Putamen (tissue), 1 donor: ENCODE data around the gene FER.
A peak's percentile ranks its signal among the peaks of the same experiment; 100 is the strongest.
"Not testable (repeated sequence)": the region's sequence is repeated elsewhere in the genome, so short reads cannot be mapped to it uniquely, and the experiment has no call there.

Source experiments
- DNase-seq: peaks from one replicate; pipeline ENCODE4 v3.0.0-alpha.2; 2016; ENCODE audit warnings: low spot score

FER gene

DNA sequence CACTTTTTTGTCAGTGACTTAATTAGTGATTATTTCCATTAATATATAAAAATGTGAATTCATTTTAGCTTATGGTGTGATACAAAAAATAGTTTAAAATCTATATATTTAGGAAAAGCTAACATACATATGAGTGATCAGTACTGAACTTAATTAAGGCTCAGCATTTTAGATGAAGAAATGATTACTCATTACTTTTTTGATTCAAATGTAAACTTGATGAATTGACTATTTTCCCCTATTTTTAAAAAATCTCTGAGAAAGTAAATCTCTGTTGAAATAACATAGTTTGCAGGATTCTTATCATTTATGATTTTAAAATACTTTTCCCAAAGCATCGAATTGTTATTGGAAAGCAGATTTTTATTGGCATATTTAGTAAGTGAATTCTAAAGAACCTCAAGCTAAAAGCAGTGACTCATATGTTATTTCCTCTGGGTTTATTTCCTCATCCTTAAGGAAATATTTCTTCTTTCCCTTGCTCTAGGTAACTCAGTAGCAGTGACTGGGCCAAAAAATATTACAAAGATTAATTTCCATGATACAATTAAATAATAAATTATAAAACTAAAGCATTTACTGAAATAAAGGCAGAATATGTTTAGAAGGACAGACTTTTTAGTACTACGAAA lies 290.6 kb downstream of the FER start:
- DNase-seq, result no peak

- DNase-seq, result no peak
Observed at GRCh38 chr5:109041317-109041716, 293.6 kb downstream of the FER start.

DNA sequence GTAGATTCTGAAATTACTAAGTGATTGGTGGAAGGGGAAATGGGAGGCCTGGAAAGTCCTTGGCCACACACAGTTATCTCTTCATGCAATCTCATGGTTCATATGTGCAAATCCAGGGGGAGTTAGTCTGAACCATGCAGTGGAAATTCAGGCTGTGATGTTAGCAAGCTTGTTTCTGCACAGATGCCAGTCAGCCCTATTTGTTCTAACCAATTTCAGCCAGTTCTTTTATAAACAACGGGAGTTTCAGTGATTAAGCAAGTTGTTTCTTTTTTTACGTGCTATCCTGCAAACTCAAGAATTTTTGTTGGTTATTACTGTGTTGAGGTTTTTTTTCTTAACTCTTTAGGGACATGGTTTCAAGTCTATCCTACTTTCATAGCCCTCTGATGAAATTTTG lies 298.0 kb downstream of the FER start:
- DNase-seq, result no peak

- no peak for DNase-seq
Observed at GRCh38 chr5:109049565-109049964, 301.9 kb downstream of the FER start.

- DNase-seq, result not testable (repeated sequence)
Observed at GRCh38 chr5:109050321-109050720, 302.6 kb downstream of the FER start.

DNA sequence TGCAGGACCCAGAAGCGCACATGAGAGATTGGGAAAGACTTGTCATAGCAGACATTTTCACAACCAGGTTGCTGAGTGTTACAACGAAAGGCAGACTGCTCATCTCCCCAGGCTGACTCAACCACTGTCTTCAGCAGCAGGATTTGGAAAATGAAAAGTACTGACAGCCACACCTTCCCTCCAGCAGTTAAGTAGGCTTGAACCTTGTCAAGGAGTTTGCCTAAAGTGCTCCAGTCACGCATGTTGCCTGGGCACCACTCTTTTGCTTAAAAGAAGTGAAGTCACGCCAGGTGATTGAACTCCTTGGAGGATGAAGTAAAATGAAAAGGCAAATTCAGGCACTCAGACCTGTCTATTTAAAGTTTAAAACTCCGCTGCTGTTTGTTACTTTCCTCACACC lies 304.5 kb downstream of the FER start:
- DNase-seq, result not testable (repeated sequence)

DNA sequence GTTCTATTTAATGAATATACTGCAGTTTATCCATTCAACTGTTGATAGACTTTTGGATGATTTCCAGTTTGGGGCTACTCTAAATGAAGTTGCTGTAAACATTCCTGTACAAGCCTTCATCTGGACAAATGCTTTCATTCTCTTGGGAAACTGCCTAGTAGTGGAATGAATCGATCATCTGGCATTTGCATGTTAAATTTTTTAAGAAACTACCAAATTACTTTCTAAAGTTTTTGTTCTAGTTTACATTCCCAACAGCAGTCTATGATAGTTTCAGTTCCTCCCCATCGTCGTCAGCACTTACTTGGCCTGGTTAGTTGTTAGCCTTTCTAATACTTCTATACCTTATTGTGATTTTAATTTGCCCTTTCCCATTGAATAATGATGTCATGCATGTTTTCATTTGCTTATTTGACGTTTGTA lies 306.3 kb downstream of the FER start:
- DNase-seq, result no peak

GRCh38 chr5:109060378-109061025 lies 312.8 kb downstream of the FER start:
- DNase-seq, result no peak

GRCh38 chr5:109062664-109063063 lies 315.0 kb downstream of the FER start:
- no peak for DNase-seq

DNA sequence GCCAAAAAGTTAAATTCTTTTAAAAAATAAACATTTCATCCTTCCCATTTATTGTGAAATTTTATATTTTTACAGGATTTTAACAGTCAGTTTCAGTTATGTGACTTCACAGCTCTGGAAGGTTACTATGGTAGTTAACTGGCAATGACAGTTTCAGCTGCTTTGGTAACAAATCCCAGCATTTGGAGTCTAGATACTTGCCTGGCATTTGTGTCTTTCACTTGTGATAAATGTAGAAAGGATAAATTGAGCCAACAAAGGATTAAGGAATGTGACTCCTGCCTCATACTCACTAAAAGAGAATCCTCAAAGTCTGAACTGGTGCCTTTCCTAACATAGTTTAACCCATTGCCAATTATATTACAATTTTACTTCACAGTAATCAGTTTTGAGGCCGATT lies 315.5 kb downstream of the FER start:
- DNase-seq, result no peak

DNA sequence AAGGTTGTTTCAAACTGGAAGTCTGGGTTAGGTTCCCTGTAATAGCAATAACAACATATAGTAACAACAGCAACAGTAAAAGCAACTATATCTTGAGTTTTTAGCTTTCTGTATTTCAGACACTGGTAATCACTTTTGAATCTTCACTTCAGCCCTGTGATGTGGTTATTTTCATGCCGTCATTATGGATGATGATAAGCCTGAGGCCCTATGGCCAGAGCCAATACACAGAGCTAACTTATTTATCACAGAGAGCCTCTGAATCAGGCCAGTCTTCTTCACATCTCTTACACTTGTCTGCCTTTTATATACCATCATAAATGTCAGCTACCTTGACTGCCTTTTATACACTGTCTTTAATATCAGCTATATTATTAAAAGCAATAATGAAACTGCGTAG lies 329.0 kb downstream of the FER start:
- DNase-seq, result no peak

DNA sequence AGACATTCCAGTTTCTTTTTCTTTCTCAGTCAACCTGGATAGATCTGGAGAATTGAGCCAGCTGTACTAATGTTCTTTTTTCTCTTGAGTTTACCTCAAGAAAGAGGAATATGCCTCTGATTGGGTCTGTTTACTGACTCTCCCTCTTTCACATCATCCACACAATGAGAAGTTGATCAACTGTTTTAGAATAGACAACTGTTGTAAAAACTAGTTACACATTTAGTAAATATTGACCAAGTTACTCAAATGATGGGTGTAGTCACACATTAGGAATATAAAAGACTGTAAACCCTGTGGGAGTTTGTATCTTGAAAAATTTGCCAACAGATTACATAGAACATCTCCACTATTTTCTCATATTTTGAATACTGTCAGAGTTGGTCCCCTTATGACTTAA lies 330.8 kb downstream of the FER start:
- DNase-seq, result no peak

DNA sequence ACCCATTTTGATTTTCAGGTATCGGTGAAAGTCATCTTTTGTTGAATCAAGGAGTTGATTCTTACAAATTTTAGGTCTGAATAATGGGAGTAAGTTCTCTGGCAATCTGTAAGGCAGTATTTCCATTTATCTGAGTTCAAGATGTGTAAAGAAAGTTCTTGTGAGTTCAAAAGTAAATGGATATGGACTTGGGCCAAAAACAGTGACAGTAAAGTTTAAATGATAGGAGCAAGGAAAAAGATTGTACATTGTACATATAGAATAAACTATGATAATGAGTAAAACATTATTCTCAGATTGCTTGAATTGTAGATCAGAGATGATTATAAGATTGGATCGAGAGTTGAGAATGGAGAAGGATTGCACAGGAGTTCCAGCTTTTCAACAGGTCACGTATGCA lies 332.8 kb downstream of the FER start:
- DNase-seq, result no peak

GRCh38 chr5:109080896-109081295 lies 333.2 kb downstream of the FER start:
- DNase-seq, result no peak

DNA sequence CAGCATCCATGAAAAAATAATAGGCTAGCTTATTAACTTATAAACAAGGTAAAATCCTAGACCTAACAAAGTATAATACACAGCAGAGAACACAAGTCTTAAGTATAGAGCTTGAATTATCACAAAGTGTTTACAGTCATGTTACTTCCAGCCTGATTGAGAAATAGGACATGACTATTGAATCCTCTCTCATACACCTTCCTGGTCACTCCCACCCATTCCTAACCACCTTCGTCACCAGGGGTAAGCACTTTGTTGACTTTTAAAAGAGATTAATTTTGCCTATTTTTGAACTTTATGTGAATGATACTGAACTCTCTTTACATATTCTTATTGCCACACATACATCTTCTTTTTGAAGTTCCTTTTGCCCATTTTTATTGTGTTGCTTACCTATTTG lies 336.2 kb downstream of the FER start:
- DNase-seq, result no peak

DNA sequence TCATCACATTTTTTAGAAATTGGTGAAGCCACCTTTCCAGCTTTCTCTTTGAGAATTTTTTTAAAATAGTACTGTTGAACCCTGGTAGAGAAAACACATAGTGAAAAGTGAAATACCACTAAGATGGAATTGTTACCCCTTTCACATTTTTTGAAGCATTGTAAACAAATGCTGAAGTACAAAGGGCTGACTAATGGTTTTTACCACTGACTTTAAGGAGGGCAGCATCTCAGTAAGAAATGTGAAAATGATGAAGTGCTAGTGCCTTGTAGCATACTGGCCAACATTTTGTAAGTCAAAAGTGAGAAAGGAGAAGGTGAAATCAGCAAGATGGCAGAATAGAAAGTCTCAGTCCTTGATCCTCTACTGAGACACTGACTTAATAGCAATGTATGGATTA lies 341.5 kb downstream of the FER start:
- DNase-seq, result no peak

DNA sequence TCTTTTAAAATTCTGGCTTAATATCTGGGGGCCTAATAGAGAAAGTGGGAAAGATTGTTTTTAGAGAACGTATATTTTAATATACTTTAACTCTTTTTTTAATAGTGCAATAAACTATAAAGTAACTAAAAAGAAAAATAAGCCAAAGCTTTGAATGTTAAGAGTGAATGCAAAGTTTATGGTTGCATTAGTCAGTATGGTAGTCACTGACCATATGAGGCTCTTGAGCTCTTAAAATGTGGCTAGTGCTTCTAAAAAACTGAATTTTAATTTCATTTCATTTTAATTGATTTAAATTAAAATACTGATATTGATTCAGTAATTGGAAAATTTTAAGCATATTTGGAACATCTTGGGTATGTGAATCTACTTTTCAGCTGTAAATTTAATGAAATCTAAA lies 351.4 kb downstream of the FER start:
- no peak for DNase-seq

DNA sequence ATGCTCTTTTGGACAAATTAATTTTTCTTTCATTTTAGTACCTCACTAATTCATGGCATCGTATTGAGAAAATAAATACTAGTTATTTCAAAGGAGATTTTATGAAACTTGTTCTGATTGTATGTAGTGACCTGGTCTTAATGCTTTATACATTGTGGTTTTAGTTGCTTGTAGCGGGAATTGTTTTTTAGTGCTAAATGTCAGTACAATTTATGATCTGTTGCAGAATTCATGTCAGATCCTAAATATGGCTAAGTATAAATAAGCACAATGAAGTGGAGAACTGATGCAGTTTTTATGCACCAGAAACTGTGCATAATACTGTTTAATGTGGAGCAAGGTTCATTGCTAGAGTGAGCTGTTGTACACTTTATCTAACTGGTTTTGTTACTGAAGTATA lies 353.3 kb downstream of the FER start:
- no peak for DNase-seq

DNA sequence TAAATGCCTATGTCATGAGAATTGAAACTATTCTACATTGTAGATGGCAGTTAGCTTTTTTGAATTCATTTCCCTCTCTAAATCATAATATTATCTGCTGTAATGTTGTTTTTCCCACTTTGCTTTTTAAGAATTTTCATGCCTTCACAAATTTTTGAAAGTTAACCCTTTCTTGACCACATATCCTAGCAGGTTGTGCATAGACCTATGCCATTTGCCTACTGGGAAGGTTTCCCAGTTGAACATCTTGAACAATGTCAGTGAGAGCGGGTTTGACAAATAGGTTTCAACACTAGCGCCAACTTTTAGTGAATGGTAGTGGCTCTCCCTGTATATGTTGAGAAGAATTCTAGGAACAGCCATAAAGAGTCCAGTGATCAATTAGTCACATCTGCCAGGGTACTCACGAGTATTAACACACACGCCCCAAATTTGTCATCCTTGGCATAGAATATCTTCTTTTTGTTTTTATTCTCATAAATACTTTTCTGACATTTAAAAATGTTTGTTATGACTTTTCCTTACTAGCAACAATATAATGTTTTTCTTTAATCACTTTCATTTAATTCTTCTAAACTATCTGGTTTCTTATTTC lies 354.5 kb downstream of the FER start:
- DNase-seq, result no peak

- DNase-seq, result peak; percentile 0
Observed at GRCh38 chr5:109105631-109106267, 358.1 kb downstream of the FER start.

DNA sequence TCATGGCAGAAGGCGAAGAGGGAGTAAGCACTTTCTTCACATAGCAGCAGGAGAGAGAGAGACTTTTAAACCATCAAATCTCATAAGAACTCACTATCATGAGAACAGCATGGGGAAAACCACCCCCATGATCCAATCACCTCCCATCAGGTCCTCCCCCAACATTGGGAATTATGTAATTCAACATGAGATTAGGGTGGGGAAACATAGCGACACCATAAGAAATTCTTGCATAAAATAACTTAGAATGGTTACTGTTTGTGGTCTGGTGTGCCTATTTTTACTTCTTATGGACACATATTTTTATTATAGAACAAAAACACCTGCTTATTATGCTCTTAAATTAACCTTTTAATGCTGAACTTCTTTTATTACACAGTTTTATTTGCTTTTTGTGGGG lies 364.0 kb downstream of the FER start:
- no peak for DNase-seq

DNA sequence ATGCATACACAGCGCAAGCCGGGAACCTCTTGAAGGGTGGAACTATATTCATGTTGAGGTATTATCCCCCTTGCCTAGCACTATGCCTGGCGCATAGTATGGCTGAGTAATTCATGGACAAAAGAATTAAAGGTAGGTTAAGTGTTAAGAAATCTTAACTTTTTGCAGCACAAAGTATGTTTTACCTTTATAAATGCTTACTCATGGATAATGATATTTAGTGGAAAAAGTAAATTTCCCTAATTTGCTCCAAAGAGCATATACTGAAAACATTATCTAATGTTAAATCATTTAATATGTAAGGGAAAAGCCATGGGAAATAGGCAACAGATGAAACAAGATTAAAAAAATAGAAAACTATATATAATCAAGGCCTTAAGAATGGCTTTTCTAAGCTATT lies 365.9 kb downstream of the FER start:
- no peak for DNase-seq

DNA sequence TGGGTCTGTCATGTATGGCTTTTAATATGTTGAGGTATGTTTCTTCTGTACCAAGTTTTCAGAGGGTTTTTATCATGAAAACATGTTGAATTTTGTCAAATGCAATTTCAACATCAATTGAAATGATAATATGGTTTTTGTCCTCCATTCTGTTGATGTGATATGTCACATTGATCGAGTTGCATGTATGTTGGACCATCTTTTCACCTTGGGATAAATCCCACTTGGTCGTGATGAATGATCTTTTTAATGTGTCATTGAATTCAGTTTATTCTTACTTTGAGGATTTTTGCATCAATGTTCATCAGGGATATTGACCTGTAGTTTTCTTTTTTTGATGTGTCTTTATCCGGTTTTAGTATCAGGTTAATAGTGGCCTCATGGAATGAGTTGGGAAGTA lies 373.5 kb downstream of the FER start:
- no peak for DNase-seq
